Neural cell (in vitro differentiated cells): ENCODE measurements around the gene NTNG1. TPM values are rescaled to one million over a fixed set of nuclear protein-coding genes. Genes with fewer than 3 reads are reported as not detected.

ENCODE experiments used
- H2AFZ ChIP-seq: fragments of 200-600, 300-800 bp; sonication (generic), shearing (Covaris generic); 2 replicates; pipeline ENCODE4 v1.6.0; 2014; ENCODE audit warnings: low read depth, mild to moderate bottlenecking, antibody characterized with exemption, low read length, moderate library complexity
- H3F3A ChIP-seq: fragments of 200-600 bp; shearing (Covaris generic); 2 replicates; pipeline ENCODE4 v1.6.1; 2016; ENCODE audit warnings: mild to moderate bottlenecking, moderate library complexity, mixed read lengths, antibody characterized with exemption, low read length; ENCODE audit not compliant: insufficient read depth, poor library complexity, severe bottlenecking
- H3K27ac ChIP-seq: fragments of 200-600, 300-800 bp; sonication (generic), shearing (Covaris generic); 2 replicates; pipeline ENCODE4 v1.5.1; 2014; ENCODE audit warnings: mild to moderate bottlenecking, low read length, moderate library complexity
- H3K27me3 ChIP-seq: fragments of 300-800, 200-600 bp; sonication (generic), shearing (Covaris generic); 2 replicates; pipeline ENCODE4 v1.6.0; 2014; ENCODE audit warnings: mild to moderate bottlenecking, low read depth, low read length, moderate library complexity; ENCODE audit not compliant: insufficient read depth
- H3K36me3 ChIP-seq: fragments of 300-800, 200-600 bp; sonication (generic), shearing (Covaris generic); 2 replicates; pipeline ENCODE4 v1.5.1; 2014; ENCODE audit warnings: mild to moderate bottlenecking, antibody characterized with exemption, low read length, moderate library complexity; ENCODE audit not compliant: insufficient read depth
- H3K4me2 ChIP-seq: fragments of 300-800, 200-600 bp; sonication (generic), shearing (Covaris generic); 2 replicates; pipeline ENCODE4 v1.6.0; 2014; ENCODE audit warnings: mild to moderate bottlenecking, low read length
- H3K4me3 ChIP-seq: fragments of 300-800, 200-600 bp; sonication (generic), shearing (Covaris generic); 2 replicates; pipeline ENCODE4 v1.5.1; 2014; ENCODE audit warnings: mild to moderate bottlenecking, low read length, moderate library complexity
- H3K79me2 ChIP-seq: fragments of 200-600 bp; shearing (Covaris generic); replicated peaks from 2 replicates; pipeline ENCODE4 v1.6.0; 2014; ENCODE audit warnings: mild to moderate bottlenecking, low read length, moderate library complexity; ENCODE audit not compliant: insufficient read depth
- H3K9ac ChIP-seq: fragments of 300-800, 200-600 bp; sonication (generic), shearing (Covaris generic); 2 replicates; pipeline ENCODE4 v1.6.1; 2016; ENCODE audit warnings: mild to moderate bottlenecking, low read length, mixed read lengths
- H3K9me2 ChIP-seq: fragments of 200-600 bp; shearing (Covaris generic); 2 replicates; pipeline ENCODE4 v1.6.1; 2016; ENCODE audit warnings: mild to moderate bottlenecking, low read length, mixed read lengths; ENCODE audit not compliant: insufficient read depth
- H3K9me3 ChIP-seq: fragments of 200-600, 300-800 bp; sonication (generic), shearing (Covaris generic); 2 replicates; pipeline ENCODE4 v1.6.1; 2016; ENCODE audit warnings: mild to moderate bottlenecking, mixed run types, low read length, moderate library complexity, mixed read lengths
- H4K20me1 ChIP-seq: fragments of 200-600 bp; shearing (Covaris generic); 2 replicates; pipeline ENCODE4 v1.6.1; 2016; ENCODE audit warnings: mild to moderate bottlenecking, mixed run types; ENCODE audit not compliant: insufficient read depth
- EP300 ChIP-seq: fragments of 450-650 bp; conservative IDR thresholded peaks from 2 replicates; pipeline ENCODE4 v1.6.1; 2014; ENCODE audit warnings: antibody characterized with exemption, mild to moderate bottlenecking, moderate library complexity; ENCODE audit not compliant: poor library complexity, severe bottlenecking
- EZH2 ChIP-seq: fragments of 200-600, 300-800 bp; shearing (Covaris generic), sonication (generic); IDR thresholded peaks from 2 replicates; pipeline ENCODE4 v1.6.1; 2014; ENCODE audit warnings: antibody characterized with exemption, low read length, borderline replicate concordance, mild to moderate bottlenecking; ENCODE audit not compliant: insufficient read depth, poor library complexity, severe bottlenecking
- MXI1 ChIP-seq: fragments of 450-650 bp; conservative IDR thresholded peaks from 2 replicates; pipeline ENCODE4 v1.6.1; 2014; ENCODE audit warnings: antibody characterized with exemption, mild to moderate bottlenecking; ENCODE audit not compliant: poor library complexity, severe bottlenecking
- POLR2AphosphoS5 ChIP-seq: IDR thresholded peaks from 2 replicates; pipeline ENCODE4 v1.6.1; 2012
- RAD21 ChIP-seq: fragments of 450-650 bp; conservative IDR thresholded peaks from 2 replicates; pipeline ENCODE4 v1.6.1; 2014; ENCODE audit warnings: antibody characterized with exemption, mild to moderate bottlenecking, moderate library complexity
- SMC3 ChIP-seq: fragments of 450-650 bp; conservative IDR thresholded peaks from 2 replicates; pipeline ENCODE4 v1.6.1; 2014; ENCODE audit warnings: antibody characterized with exemption, mild to moderate bottlenecking, moderate library complexity; ENCODE audit not compliant: poor library complexity
- TAF1 ChIP-seq: IDR thresholded peaks from 2 replicates; pipeline ENCODE4 v1.6.1; 2012; ENCODE audit warnings: low read depth
- polyA plus RNA-seq: library from polyadenylated mRNA; depleted of rRNA; stranded (reverse); fragments of >200 nt; gene quantifications from 2 replicates; pipeline ENCODE4 v1.2.3, GENCODE V29; 2014
- TF ChIP-seq, protein P1 (sequence below): fragments of 450-650 bp; IDR thresholded peaks from 2 replicates; pipeline ENCODE4 v1.5.1; 2014; ENCODE audit warnings: antibody characterized with exemption, mild to moderate bottlenecking, moderate library complexity; ENCODE audit not compliant: poor library complexity, severe bottlenecking
- TF ChIP-seq, protein P2 (sequence below): IDR thresholded peaks from 2 replicates; pipeline ENCODE4 v1.6.1; 2012; ENCODE audit warnings: borderline replicate concordance

Gene NTNG1
- polyA plus RNA-seq, 1 donor from 2014 or later, result not detected

DNA sequence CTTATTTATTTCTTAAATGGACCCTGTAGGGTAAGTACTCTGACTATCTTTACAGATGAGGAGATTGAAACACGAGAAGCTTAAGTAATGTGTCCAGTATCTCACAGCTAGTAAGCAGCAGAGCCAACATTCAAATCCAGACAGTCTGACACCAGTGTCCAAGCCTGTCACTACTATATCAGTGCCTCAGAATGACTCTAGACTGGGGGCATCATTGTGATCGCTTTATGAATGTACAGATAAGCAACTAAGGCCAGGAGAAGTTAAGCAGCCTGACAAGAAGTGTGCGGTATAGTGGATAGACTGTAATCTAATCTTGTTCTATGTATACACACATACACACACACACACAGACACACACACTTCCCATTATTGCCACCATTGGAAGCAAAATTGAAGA, 158.7 kb downstream of the NTNG1 start:
- TF ChIP-seq, protein P1, sequence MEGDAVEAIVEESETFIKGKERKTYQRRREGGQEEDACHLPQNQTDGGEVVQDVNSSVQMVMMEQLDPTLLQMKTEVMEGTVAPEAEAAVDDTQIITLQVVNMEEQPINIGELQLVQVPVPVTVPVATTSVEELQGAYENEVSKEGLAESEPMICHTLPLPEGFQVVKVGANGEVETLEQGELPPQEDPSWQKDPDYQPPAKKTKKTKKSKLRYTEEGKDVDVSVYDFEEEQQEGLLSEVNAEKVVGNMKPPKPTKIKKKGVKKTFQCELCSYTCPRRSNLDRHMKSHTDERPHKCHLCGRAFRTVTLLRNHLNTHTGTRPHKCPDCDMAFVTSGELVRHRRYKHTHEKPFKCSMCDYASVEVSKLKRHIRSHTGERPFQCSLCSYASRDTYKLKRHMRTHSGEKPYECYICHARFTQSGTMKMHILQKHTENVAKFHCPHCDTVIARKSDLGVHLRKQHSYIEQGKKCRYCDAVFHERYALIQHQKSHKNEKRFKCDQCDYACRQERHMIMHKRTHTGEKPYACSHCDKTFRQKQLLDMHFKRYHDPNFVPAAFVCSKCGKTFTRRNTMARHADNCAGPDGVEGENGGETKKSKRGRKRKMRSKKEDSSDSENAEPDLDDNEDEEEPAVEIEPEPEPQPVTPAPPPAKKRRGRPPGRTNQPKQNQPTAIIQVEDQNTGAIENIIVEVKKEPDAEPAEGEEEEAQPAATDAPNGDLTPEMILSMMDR, result no peak
- no peak for TF ChIP-seq EP300
- TF ChIP-seq SMC3, result no peak
- no peak for TF ChIP-seq POLR2AphosphoS5
- TF ChIP-seq TAF1, result no peak
- no peak overlapping the region for H3K27ac ChIP-seq
- no peaks in the 10 kb centered on the region for H4K20me1 ChIP-seq
- no peak overlapping the region for H3K4me2 ChIP-seq
- no peaks in the 10 kb centered on the region for H3K27me3 ChIP-seq
- no peaks in the 10 kb centered on the region for H3K79me2 ChIP-seq
- H3K9ac ChIP-seq, result no peak overlapping the region
- no peaks in the 10 kb centered on the region for H3K36me3 ChIP-seq
- no peak overlapping the region for H3K4me3 ChIP-seq
- H3K9me2 ChIP-seq, result no peaks in the 10 kb centered on the region
- no peaks in the 10 kb centered on the region for H3F3A ChIP-seq
- H2AFZ ChIP-seq, result no peak overlapping the region
- no peaks in the 10 kb centered on the region for H3K9me3 ChIP-seq

DNA sequence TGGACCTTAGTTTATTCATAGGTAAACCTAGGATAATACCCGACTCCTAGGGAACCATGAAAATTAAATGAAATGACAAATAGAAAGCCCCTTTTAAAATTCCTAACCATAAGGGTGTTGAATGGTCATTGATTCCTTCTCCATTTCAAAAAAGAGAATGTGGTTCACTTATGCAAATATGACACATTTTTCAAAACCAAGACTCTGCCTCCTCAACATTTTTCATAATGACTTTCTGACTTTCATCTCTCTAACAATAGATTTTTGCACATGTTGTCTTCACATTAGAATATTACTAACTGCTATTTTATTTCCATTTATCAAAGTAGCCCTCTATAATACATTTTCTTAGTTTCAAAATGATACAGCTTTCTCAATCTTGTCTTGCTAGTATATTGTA, 169.1 kb downstream of the NTNG1 start:
- Histone ChIP-seq H2AFZ (no peak overlapping the region), H3K27me3 (no peaks in the 10 kb centered on the region), H3K9me2 (no peaks in the 10 kb centered on the region), H3K4me3 (no peak overlapping the region), H3K9ac (no peak overlapping the region), H3F3A (no peaks in the 10 kb centered on the region), H3K36me3 (no peaks in the 10 kb centered on the region), H3K27ac (no peak overlapping the region), H3K79me2 (no peaks in the 10 kb centered on the region), H3K4me2 (no peak overlapping the region), H3K9me3 (no peaks in the 10 kb centered on the region), H4K20me1 (no peaks in the 10 kb centered on the region)
- no peak for TF ChIP-seq RAD21
- no peak for TF ChIP-seq SMC3
- TF ChIP-seq, protein P2, sequence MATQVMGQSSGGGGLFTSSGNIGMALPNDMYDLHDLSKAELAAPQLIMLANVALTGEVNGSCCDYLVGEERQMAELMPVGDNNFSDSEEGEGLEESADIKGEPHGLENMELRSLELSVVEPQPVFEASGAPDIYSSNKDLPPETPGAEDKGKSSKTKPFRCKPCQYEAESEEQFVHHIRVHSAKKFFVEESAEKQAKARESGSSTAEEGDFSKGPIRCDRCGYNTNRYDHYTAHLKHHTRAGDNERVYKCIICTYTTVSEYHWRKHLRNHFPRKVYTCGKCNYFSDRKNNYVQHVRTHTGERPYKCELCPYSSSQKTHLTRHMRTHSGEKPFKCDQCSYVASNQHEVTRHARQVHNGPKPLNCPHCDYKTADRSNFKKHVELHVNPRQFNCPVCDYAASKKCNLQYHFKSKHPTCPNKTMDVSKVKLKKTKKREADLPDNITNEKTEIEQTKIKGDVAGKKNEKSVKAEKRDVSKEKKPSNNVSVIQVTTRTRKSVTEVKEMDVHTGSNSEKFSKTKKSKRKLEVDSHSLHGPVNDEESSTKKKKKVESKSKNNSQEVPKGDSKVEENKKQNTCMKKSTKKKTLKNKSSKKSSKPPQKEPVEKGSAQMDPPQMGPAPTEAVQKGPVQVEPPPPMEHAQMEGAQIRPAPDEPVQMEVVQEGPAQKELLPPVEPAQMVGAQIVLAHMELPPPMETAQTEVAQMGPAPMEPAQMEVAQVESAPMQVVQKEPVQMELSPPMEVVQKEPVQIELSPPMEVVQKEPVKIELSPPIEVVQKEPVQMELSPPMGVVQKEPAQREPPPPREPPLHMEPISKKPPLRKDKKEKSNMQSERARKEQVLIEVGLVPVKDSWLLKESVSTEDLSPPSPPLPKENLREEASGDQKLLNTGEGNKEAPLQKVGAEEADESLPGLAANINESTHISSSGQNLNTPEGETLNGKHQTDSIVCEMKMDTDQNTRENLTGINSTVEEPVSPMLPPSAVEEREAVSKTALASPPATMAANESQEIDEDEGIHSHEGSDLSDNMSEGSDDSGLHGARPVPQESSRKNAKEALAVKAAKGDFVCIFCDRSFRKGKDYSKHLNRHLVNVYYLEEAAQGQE, result no peak
- TF ChIP-seq, protein P1, result no peak
- TF ChIP-seq EP300, result no peak
- TF ChIP-seq EZH2, result no peak
- TF ChIP-seq POLR2AphosphoS5, result no peak
- no peak for TF ChIP-seq MXI1
- TF ChIP-seq TAF1, result no peak
